Sigmoid colon (tissue), 4 donors: Measurements from ENCODE around the gene TRAPPC13.

Source experiments
- CTCF ChIP-seq, 4 experiments: fragments of 450-650 bp in 3 of 4; fragments of 200-600 bp in 1 of 4; IDR thresholded peaks; one replicate each; pipeline ENCODE4 v1.5.1; 2016 to 2019; ENCODE audit warnings: antibody characterized with exemption in 4 of 4, mild to moderate bottlenecking in 3 of 4, moderate library complexity in 2 of 4
- EP300 ChIP-seq, 4 donors: sonication (generic); formaldehyde crosslinking; IDR thresholded peaks; one replicate each; pipeline ENCODE4 v1.6.1; 2017; ENCODE audit warnings: antibody characterized with exemption in 4 of 4
- POLR2AphosphoS5 ChIP-seq, 4 donors: sonication (generic); formaldehyde crosslinking; IDR thresholded peaks; one replicate each; pipeline ENCODE4 v1.6.1; 2017; ENCODE audit warnings: antibody characterized with exemption in 4 of 4

- TF ChIP-seq CTCF (IDR thresholded peaks at IDR 0.05) (no peak), EP300 (IDR thresholded peaks at IDR 0.05) (no peak), POLR2AphosphoS5 (IDR thresholded peaks at IDR 0.05) (no peak)
Measured at GRCh38 chr5:65647941-65648340, 23.1 kb downstream of the TRAPPC13 start.
